Uterus (tissue), 4 donors: Measurements from ENCODE around the gene ZNF217. TPM values are rescaled to one million over a fixed set of nuclear protein-coding genes. Genes with fewer than 3 reads are reported as not detected.

Experiments used
- DNase-seq, 2 donors: peaks; one replicate each; pipeline ENCODE4 v3.0.0-alpha.2; 2019 to 2020
- H3K27ac ChIP-seq, 2 donors: fragments of 200-600 bp; sonication (generic); 1 replicate in 1 of 2; 2 replicates in 1 of 2; pipeline ENCODE4 v1.5.1; 2016 to 2018
- H3K27me3 ChIP-seq, 2 donors: fragments of 200-600 bp; sonication (generic); one replicate each; pipeline ENCODE4 v1.5.1; 2018 to 2019; ENCODE audit warnings: control low read depth in 1 of 2
- H3K36me3 ChIP-seq, 2 donors: fragments of 200-600 bp; sonication (generic); one replicate each; pipeline ENCODE4 v1.5.1; 2019; ENCODE audit warnings: control low read depth in 1 of 2
- H3K4me1 ChIP-seq, 2 donors: fragments of 200-600 bp; sonication (generic); one replicate each; pipeline ENCODE4 v1.5.1; 2018 to 2019; ENCODE audit warnings: control low read depth in 1 of 2
- H3K4me3 ChIP-seq, 2 donors: fragments of 200-600 bp; sonication (generic); 1 replicate in 1 of 2; 2 replicates in 1 of 2; pipeline ENCODE4 v1.5.1; 2018 to 2019; ENCODE audit warnings: mild to moderate bottlenecking in 1 of 2
- H3K9me3 ChIP-seq, 2 donors: fragments of 200-600 bp; sonication (generic); one replicate each; pipeline ENCODE4 v1.5.1; 2019; ENCODE audit warnings: control low read depth in 1 of 2
- CTCF ChIP-seq, 4 experiments: fragments of 200-600 bp in 2 of 4; fragments of 450-650 bp in 2 of 4; sonication (generic) in 2 of 4; IDR thresholded peaks; one replicate each; pipeline ENCODE4 v1.5.1; 2016 to 2019; ENCODE audit warnings: antibody characterized with exemption in 4 of 4, mild to moderate bottlenecking in 2 of 4, moderate library complexity in 1 of 4
- POLR2A ChIP-seq, 2 donors: fragments of 450-650 bp; IDR thresholded peaks; one replicate each; pipeline ENCODE4 v1.6.1; 2016; ENCODE audit warnings: antibody characterized with exemption in 2 of 2, mild to moderate bottlenecking in 1 of 2, moderate library complexity in 1 of 2
- intact Hi-C: fragments of 100-400 bp; cut with DNase I; formaldehyde crosslinking; loops from one replicate; pipeline ENCODE4 v1.15.1; 2023; ENCODE audit warnings: low total_unique reads
- total RNA-seq, 4 donors: library from RNA; depleted of rRNA in 3 of 4; stranded (reverse); fragments of >200 nt in 3 of 4; gene quantifications; one replicate each; pipeline versions ENCODE4 v1.1.0 to v1.2.4, GENCODE V29; 2014 to 2023
- donor health status: DM: yes; HTN: yes; CAD: no.

The ZNF217 gene
- total RNA-seq, 4 donors from 2014 or later: 7.4 to 37.8 (median 18.4) TPM

GRCh38 chr20:53575481-53576194, 18.0 kb downstream of the ZNF217 start:
- Histone ChIP-seq H3K9me3 (no peaks in the 10 kb centered on the region), H3K27me3 (no peaks in the 10 kb centered on the region), H3K36me3 (no peaks in the 10 kb centered on the region), H3K27ac (no peak overlapping the region), H3K4me1 (peaks cover 8 to 12% of the 10 kb centered on the region in 2 donors), H3K4me3 (no peak overlapping the region)
- TF ChIP-seq POLR2A (IDR thresholded peaks at IDR 0.05) (no peak), CTCF (IDR thresholded peaks at IDR 0.05) (no peak)
- intact Hi-C loops: loop anchor here (5.0 to 10.0 kb wide), 2 partner anchors 369 to 622 kb away; no protein-coding TSS in a partner anchor
- DNase-seq: no peak

GRCh38 chr20:53574819-53575218, 18.8 kb downstream of the ZNF217 start:
- DNase-seq: no peak
- no peaks in the 10 kb centered on the region for H3K27me3 ChIP-seq
- H3K4me1 ChIP-seq: peaks cover 1 to 12% of the 10 kb centered on the region in 2 donors
- H3K27ac ChIP-seq: no peak overlapping the region
- H3K4me3 ChIP-seq: no peak overlapping the region
- H3K9me3 ChIP-seq: no peaks in the 10 kb centered on the region
- TF ChIP-seq POLR2A (IDR thresholded peaks at IDR 0.05) (no peak), CTCF (IDR thresholded peaks at IDR 0.05) (no peak)
- H3K36me3 ChIP-seq: no peaks in the 10 kb centered on the region
- intact Hi-C loops: loop anchor here (5.0 to 10.0 kb wide), 2 partner anchors 370 to 622 kb away; no protein-coding TSS in a partner anchor

- H3K36me3 ChIP-seq: no peaks in the 10 kb centered on the region
- TF ChIP-seq POLR2A (IDR thresholded peaks at IDR 0.05) (no peak), CTCF (IDR thresholded peaks at IDR 0.05) (no peak)
- intact Hi-C loops: loop anchor here (10.0 kb wide), 1 partner anchor 370 kb away; no protein-coding TSS in a partner anchor
- DNase-seq: no peak
- peaks cover 0 to 10% of the 10 kb centered on the region in 2 donors for H3K4me1 ChIP-seq
- H3K27ac ChIP-seq: no peak overlapping the region
- H3K9me3 ChIP-seq: no peaks in the 10 kb centered on the region
- H3K27me3 ChIP-seq: no peaks in the 10 kb centered on the region
- H3K4me3 ChIP-seq: no peak overlapping the region
Observed at GRCh38 chr20:53574259-53574789, 19.3 kb downstream of the ZNF217 start.

GRCh38 chr20:53571555-53572286, 21.9 kb downstream of the ZNF217 start:
- no peaks in the 10 kb centered on the region for H3K36me3 ChIP-seq
- H3K9me3 ChIP-seq: no peaks in the 10 kb centered on the region
- intact Hi-C loops: loop anchor here (10.0 kb wide), 1 partner anchor 373 kb away; no protein-coding TSS in a partner anchor
- no peak overlapping the region for H3K4me3 ChIP-seq
- peaks cover 0 to 10% of the 10 kb centered on the region in 2 donors for H3K4me1 ChIP-seq
- no peaks in the 10 kb centered on the region for H3K27me3 ChIP-seq
- TF ChIP-seq CTCF (IDR thresholded peaks at IDR 0.05) (no peak), POLR2A (IDR thresholded peaks at IDR 0.05) (no peak)
- no peak for DNase-seq
- H3K27ac ChIP-seq: no peak overlapping the region
